ENCODE measurements around the gene FSHR.

FSHR gene

GRCh38 chr2:49162151-49162550 lies 7.8 kb upstream of the FSHR start:
- DNase-seq: no peak
- Mint-ChIP-seq H3K4me1 (ENCODE audit: low read depth in 2 of 2) (no peaks in the 10 kb centered on the region), H3K4me3 (no peak overlapping the region), H3K27me3 (no peaks in the 10 kb centered on the region), H3K36me3 (ENCODE audit: insufficient read depth) (peaks cover 2% of the 10 kb centered on the region), H3K27ac (no peak overlapping the region), H3K9me3 (peaks cover 0 to 14% of the 10 kb centered on the region in 2 donors)
- ATAC-seq (replicated peaks): no peak

- Mint-ChIP-seq H3K9me3 (peaks cover 3 to 9% of the 10 kb centered on the region in 2 donors), H3K27me3 (no peaks in the 10 kb centered on the region), H3K4me3 (no peak overlapping the region), H3K4me1 (ENCODE audit: low read depth in 2 of 2) (no peaks in the 10 kb centered on the region), H3K36me3 (ENCODE audit: insufficient read depth) (peaks cover 2% of the 10 kb centered on the region), H3K27ac (no peak overlapping the region)
- DNase-seq (no peak), ATAC-seq (replicated peaks) (no peak)
Observed at GRCh38 chr2:49154891-49155290, 576 bp upstream of the FSHR start.

GRCh38 chr2:49153252-49153651 lies 1.1 kb downstream of the FSHR start:
- no peak overlapping the region for H3K4me3 Mint-ChIP-seq
- DNase-seq (no peak), ATAC-seq (replicated peaks) (no peak)
- H3K9me3 Mint-ChIP-seq: peaks cover 8 to 9% of the 10 kb centered on the region in 2 donors
- H3K27me3 Mint-ChIP-seq: no peaks in the 10 kb centered on the region
- no peaks in the 10 kb centered on the region for H3K4me1 Mint-ChIP-seq (ENCODE audit: low read depth in 2 of 2)
- no peak overlapping the region for H3K27ac Mint-ChIP-seq
- H3K36me3 Mint-ChIP-seq (ENCODE audit: insufficient read depth): peaks cover 2% of the 10 kb centered on the region

GRCh38 chr2:49152824-49153223 lies 1.5 kb downstream of the FSHR start:
- H3K4me3 Mint-ChIP-seq: no peak overlapping the region
- no peak for DNase-seq
- H3K4me1 Mint-ChIP-seq (ENCODE audit: low read depth in 2 of 2): no peaks in the 10 kb centered on the region
- peaks cover 8 to 9% of the 10 kb centered on the region in 2 donors for H3K9me3 Mint-ChIP-seq
- ATAC-seq (replicated peaks): no peak
- H3K27ac Mint-ChIP-seq: no peak overlapping the region
- peaks cover 2% of the 10 kb centered on the region for H3K36me3 Mint-ChIP-seq (ENCODE audit: insufficient read depth)
- no peaks in the 10 kb centered on the region for H3K27me3 Mint-ChIP-seq

- peaks cover 0 to 10% of the 10 kb centered on the region in 2 donors for H3K9me3 Mint-ChIP-seq
- no peak overlapping the region for H3K4me3 Mint-ChIP-seq
- DNase-seq (no peak), ATAC-seq (replicated peaks) (no peak)
- no peaks in the 10 kb centered on the region for H3K27me3 Mint-ChIP-seq
- H3K36me3 Mint-ChIP-seq (ENCODE audit: insufficient read depth): no peaks in the 10 kb centered on the region
- no peak overlapping the region for H3K27ac Mint-ChIP-seq
- no peaks in the 10 kb centered on the region for H3K4me1 Mint-ChIP-seq (ENCODE audit: low read depth in 2 of 2)
Observed at GRCh38 chr2:49146401-49146800, 7.9 kb downstream of the FSHR start.

- H3K36me3 Mint-ChIP-seq (ENCODE audit: insufficient read depth): no peaks in the 10 kb centered on the region
- ATAC-seq (replicated peaks) (no peak), DNase-seq (no peak)
- H3K4me1 Mint-ChIP-seq (ENCODE audit: low read depth in 2 of 2): no peaks in the 10 kb centered on the region
- H3K4me3 Mint-ChIP-seq: no peak overlapping the region
- no peaks in the 10 kb centered on the region for H3K27me3 Mint-ChIP-seq
- no peak overlapping the region for H3K27ac Mint-ChIP-seq
- peaks cover 4 to 15% of the 10 kb centered on the region in 2 donors for H3K9me3 Mint-ChIP-seq
Observed at GRCh38 chr2:49131801-49132200, 22.5 kb downstream of the FSHR start.

- Mint-ChIP-seq H3K4me3 (no peak overlapping the region), H3K36me3 (ENCODE audit: insufficient read depth) (no peaks in the 10 kb centered on the region), H3K4me1 (ENCODE audit: low read depth in 2 of 2) (no peaks in the 10 kb centered on the region), H3K27me3 (no peaks in the 10 kb centered on the region), H3K9me3 (peaks cover 13 to 21% of the 10 kb centered on the region in 2 donors), H3K27ac (no peak overlapping the region)
- ATAC-seq (replicated peaks): no peak
- DNase-seq: no peak
Observed at GRCh38 chr2:49129034-49129433, 25.3 kb downstream of the FSHR start.

GRCh38 chr2:49123600-49123999 lies 30.7 kb downstream of the FSHR start:
- Mint-ChIP-seq H3K36me3 (ENCODE audit: insufficient read depth) (no peaks in the 10 kb centered on the region), H3K4me3 (no peak overlapping the region), H3K27me3 (no peaks in the 10 kb centered on the region), H3K27ac (no peak overlapping the region), H3K9me3 (peaks cover 8 to 11% of the 10 kb centered on the region in 2 donors), H3K4me1 (ENCODE audit: low read depth in 2 of 2) (no peaks in the 10 kb centered on the region)
- ATAC-seq (replicated peaks): no peak
- no peak for DNase-seq

GRCh38 chr2:49122107-49122506 lies 32.2 kb downstream of the FSHR start:
- no peaks in the 10 kb centered on the region for H3K4me1 Mint-ChIP-seq (ENCODE audit: low read depth in 2 of 2)
- ATAC-seq (replicated peaks) (no peak), DNase-seq (no peak)
- H3K9me3 Mint-ChIP-seq: peaks cover 10 to 16% of the 10 kb centered on the region in 2 donors
- no peak overlapping the region for H3K4me3 Mint-ChIP-seq
- no peak overlapping the region for H3K27ac Mint-ChIP-seq
- no peaks in the 10 kb centered on the region for H3K36me3 Mint-ChIP-seq (ENCODE audit: insufficient read depth)
- H3K27me3 Mint-ChIP-seq: no peaks in the 10 kb centered on the region

- H3K36me3 Mint-ChIP-seq (ENCODE audit: insufficient read depth): no peaks in the 10 kb centered on the region
- H3K27ac Mint-ChIP-seq: no peak overlapping the region
- H3K4me1 Mint-ChIP-seq (ENCODE audit: low read depth in 2 of 2): no peaks in the 10 kb centered on the region
- no peak overlapping the region for H3K4me3 Mint-ChIP-seq
- H3K9me3 Mint-ChIP-seq: peaks cover 14 to 26% of the 10 kb centered on the region in 2 donors
- ATAC-seq (replicated peaks) (no peak), DNase-seq (no peak)
- no peaks in the 10 kb centered on the region for H3K27me3 Mint-ChIP-seq
Observed at GRCh38 chr2:49113046-49113445, 41.3 kb downstream of the FSHR start.

- no peak overlapping the region for H3K27ac Mint-ChIP-seq
- no peak overlapping the region for H3K4me3 Mint-ChIP-seq
- H3K9me3 Mint-ChIP-seq: peaks cover 14 to 21% of the 10 kb centered on the region in 2 donors
- DNase-seq (no peak), ATAC-seq (replicated peaks) (no peak)
- no peaks in the 10 kb centered on the region for H3K4me1 Mint-ChIP-seq (ENCODE audit: low read depth in 2 of 2)
- H3K27me3 Mint-ChIP-seq: no peaks in the 10 kb centered on the region
- no peaks in the 10 kb centered on the region for H3K36me3 Mint-ChIP-seq (ENCODE audit: insufficient read depth)
Observed at GRCh38 chr2:49111456-49111855, 42.9 kb downstream of the FSHR start.

GRCh38 chr2:49111006-49111405 lies 43.3 kb downstream of the FSHR start:
- no peak overlapping the region for H3K4me3 Mint-ChIP-seq
- H3K9me3 Mint-ChIP-seq: peaks cover 14 to 25% of the 10 kb centered on the region in 2 donors
- H3K4me1 Mint-ChIP-seq (ENCODE audit: low read depth in 2 of 2): no peaks in the 10 kb centered on the region
- H3K27ac Mint-ChIP-seq: no peak overlapping the region
- no peaks in the 10 kb centered on the region for H3K36me3 Mint-ChIP-seq (ENCODE audit: insufficient read depth)
- H3K27me3 Mint-ChIP-seq: no peaks in the 10 kb centered on the region
- no peak for ATAC-seq (replicated peaks)
- no peak for DNase-seq

GRCh38 chr2:49110571-49110970 lies 43.7 kb downstream of the FSHR start:
- Mint-ChIP-seq H3K27me3 (no peaks in the 10 kb centered on the region), H3K9me3 (peaks cover 11 to 24% of the 10 kb centered on the region in 2 donors), H3K4me3 (no peak overlapping the region), H3K4me1 (ENCODE audit: low read depth in 2 of 2) (no peaks in the 10 kb centered on the region), H3K36me3 (ENCODE audit: insufficient read depth) (no peaks in the 10 kb centered on the region), H3K27ac (no peak overlapping the region)
- ATAC-seq (replicated peaks): no peak
- DNase-seq: no peak

GRCh38 chr2:49108851-49109250 lies 45.5 kb downstream of the FSHR start:
- H3K4me3 Mint-ChIP-seq: no peak overlapping the region
- H3K27ac Mint-ChIP-seq: no peak overlapping the region
- H3K36me3 Mint-ChIP-seq (ENCODE audit: insufficient read depth): no peaks in the 10 kb centered on the region
- DNase-seq (no peak), ATAC-seq (replicated peaks) (no peak)
- H3K27me3 Mint-ChIP-seq: no peaks in the 10 kb centered on the region
- peaks cover 13 to 14% of the 10 kb centered on the region in 2 donors for H3K9me3 Mint-ChIP-seq
- H3K4me1 Mint-ChIP-seq (ENCODE audit: low read depth in 2 of 2): no peaks in the 10 kb centered on the region

GRCh38 chr2:49108436-49108835 lies 45.9 kb downstream of the FSHR start:
- ATAC-seq (replicated peaks) (no peak), DNase-seq (no peak)
- Mint-ChIP-seq H3K27me3 (no peaks in the 10 kb centered on the region), H3K4me3 (no peak overlapping the region), H3K36me3 (ENCODE audit: insufficient read depth) (no peaks in the 10 kb centered on the region), H3K27ac (no peak overlapping the region), H3K4me1 (ENCODE audit: low read depth in 2 of 2) (no peaks in the 10 kb centered on the region), H3K9me3 (peaks cover 13 to 14% of the 10 kb centered on the region in 2 donors)

All from effector memory CD8-positive, alpha-beta T cell (primary cell).